NK-92 (cell line): ENCODE results near the gene RPH3AL.

Experiments used
- DNase-seq: peaks from one replicate; lab custom pipeline; 2025; ENCODE audit not compliant: unreplicated experiment; lab: John Stamatoyannopoulos, UW

RPH3AL gene

GRCh38 chr17:352421-353212 is at the start of gene RPH3AL:
Gene RPH3AL (minus strand): TSS chr17:352807. CDS start chr17:327543, 25,264 bp downstream.
- DNase-seq, result no peak

- no peak for DNase-seq
These were observed 47.6 kb upstream of the RPH3AL start for GRCh38 chr17:400257-400656.

- no peak for DNase-seq
These were observed 44.2 kb upstream of the RPH3AL start for GRCh38 chr17:396788-397187.

GRCh38 chr17:395974-396373 is 43.4 kb upstream of the RPH3AL start:
- DNase-seq, result no peak

- DNase-seq, result no peak
These were observed 42.6 kb upstream of the RPH3AL start for GRCh38 chr17:395179-395578.

- no peak for DNase-seq
These were observed 42.1 kb upstream of the RPH3AL start for GRCh38 chr17:394718-395095.

- DNase-seq, result no peak
These were observed 41.5 kb upstream of the RPH3AL start for GRCh38 chr17:393806-394717.

GRCh38 chr17:391850-392249 is 39.2 kb upstream of the RPH3AL start:
- no peak for DNase-seq

GRCh38 chr17:390025-390424 is 37.4 kb upstream of the RPH3AL start:
- DNase-seq, result no peak

- DNase-seq, result no peak
These were observed 35.5 kb upstream of the RPH3AL start for GRCh38 chr17:388087-388486.

GRCh38 chr17:386141-386876 is 33.7 kb upstream of the RPH3AL start:
- DNase-seq, result no peak

GRCh38 chr17:385836-386140 is 33.2 kb upstream of the RPH3AL start:
- DNase-seq, result no peak

- DNase-seq, result no peak
These were observed 32.7 kb upstream of the RPH3AL start for GRCh38 chr17:385178-385835.

- DNase-seq, result no peak
These were observed 32.1 kb upstream of the RPH3AL start for GRCh38 chr17:384622-385177.

GRCh38 chr17:383771-384621 is 31.4 kb upstream of the RPH3AL start:
- DNase-seq, result no peak

- no peak for DNase-seq
These were observed 30.3 kb upstream of the RPH3AL start for GRCh38 chr17:382644-383533.

- DNase-seq, result no peak
These were observed 29.5 kb upstream of the RPH3AL start for GRCh38 chr17:381941-382643.

GRCh38 chr17:381516-381915 is 28.9 kb upstream of the RPH3AL start:
- no peak for DNase-seq
